ENCODE measurements around the gene NKAIN2.

Gene NKAIN2

DNA sequence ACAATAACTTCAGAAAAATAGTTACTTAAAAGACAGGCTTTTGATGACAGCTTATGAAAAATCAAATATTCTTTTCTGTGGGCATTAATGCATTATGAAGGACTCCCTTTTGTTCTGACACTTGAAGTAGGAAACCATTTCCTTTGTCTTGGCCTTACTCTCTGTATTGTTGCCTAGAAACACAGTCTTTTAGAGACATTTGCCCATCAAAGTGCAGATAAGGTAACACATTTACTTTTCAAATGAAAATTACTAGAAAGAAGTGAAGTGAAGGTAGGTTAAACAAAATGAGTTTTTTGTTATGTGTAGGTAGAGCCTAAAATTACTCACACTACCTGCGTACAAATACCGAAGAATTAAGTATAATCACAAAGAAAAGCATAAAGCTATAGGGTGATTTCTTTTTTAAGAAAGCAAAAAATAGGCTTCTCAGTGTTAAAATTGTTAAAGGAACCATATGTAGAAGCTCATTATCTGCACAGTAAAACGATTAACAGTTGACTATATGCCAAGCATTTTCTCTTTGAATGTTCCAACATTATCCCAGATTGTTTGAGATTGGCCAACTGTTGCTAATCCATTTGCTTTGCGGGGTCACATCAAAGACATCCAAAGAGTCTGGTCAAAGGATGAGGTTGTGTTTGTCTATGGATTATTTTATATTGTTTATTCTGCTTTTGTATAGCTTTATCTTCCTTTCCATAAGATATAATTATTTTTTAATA is 616.6 kb downstream of the NKAIN2 start:
- Histone ChIP-seq H3K4me1 (no peaks in the 10 kb centered on the region), H3K4me3 (no peak overlapping the region), H3K27me3 (no peaks in the 10 kb centered on the region), H3K9me3 (no peaks in the 10 kb centered on the region), H3K27ac (no peak overlapping the region), H3K36me3 (no peaks in the 10 kb centered on the region)
- TF ChIP-seq, protein P1, sequence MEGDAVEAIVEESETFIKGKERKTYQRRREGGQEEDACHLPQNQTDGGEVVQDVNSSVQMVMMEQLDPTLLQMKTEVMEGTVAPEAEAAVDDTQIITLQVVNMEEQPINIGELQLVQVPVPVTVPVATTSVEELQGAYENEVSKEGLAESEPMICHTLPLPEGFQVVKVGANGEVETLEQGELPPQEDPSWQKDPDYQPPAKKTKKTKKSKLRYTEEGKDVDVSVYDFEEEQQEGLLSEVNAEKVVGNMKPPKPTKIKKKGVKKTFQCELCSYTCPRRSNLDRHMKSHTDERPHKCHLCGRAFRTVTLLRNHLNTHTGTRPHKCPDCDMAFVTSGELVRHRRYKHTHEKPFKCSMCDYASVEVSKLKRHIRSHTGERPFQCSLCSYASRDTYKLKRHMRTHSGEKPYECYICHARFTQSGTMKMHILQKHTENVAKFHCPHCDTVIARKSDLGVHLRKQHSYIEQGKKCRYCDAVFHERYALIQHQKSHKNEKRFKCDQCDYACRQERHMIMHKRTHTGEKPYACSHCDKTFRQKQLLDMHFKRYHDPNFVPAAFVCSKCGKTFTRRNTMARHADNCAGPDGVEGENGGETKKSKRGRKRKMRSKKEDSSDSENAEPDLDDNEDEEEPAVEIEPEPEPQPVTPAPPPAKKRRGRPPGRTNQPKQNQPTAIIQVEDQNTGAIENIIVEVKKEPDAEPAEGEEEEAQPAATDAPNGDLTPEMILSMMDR (IDR thresholded peaks at IDR 0.05): no peak
- DNase-seq: no peak
- intact Hi-C loops (cut with DNase I; ENCODE audit: low total_unique reads): no loop called here

DNA sequence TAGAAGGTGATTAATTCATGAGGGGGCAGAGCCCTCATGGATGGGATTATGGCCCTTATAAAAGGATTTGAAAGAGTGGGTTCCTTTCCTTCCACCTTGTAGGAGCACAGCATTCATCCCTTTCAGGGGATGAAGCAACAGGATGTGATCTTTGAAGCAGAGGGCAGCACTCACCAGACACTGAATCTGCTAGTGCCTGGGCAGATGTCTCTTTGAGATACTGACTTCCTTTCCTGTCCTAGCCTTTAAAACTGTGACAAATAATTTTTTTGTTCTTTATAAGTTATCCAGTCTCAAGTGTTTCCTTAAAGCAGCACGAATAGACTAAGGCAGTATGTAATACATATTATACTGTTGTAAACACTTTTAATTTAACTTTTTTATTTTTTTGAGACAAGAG is 620.0 kb downstream of the NKAIN2 start:
- H3K36me3 ChIP-seq: no peaks in the 10 kb centered on the region
- no peaks in the 10 kb centered on the region for H3K9me3 ChIP-seq
- no peak overlapping the region for H3K27ac ChIP-seq
- DNase-seq: no peak
- no peaks in the 10 kb centered on the region for H3K4me1 ChIP-seq
- H3K27me3 ChIP-seq: no peaks in the 10 kb centered on the region
- intact Hi-C loops (cut with DNase I; ENCODE audit: low total_unique reads): no loop called here
- H3K4me3 ChIP-seq: no peak overlapping the region
- TF ChIP-seq, protein P1 (IDR thresholded peaks at IDR 0.05): no peak

DNA sequence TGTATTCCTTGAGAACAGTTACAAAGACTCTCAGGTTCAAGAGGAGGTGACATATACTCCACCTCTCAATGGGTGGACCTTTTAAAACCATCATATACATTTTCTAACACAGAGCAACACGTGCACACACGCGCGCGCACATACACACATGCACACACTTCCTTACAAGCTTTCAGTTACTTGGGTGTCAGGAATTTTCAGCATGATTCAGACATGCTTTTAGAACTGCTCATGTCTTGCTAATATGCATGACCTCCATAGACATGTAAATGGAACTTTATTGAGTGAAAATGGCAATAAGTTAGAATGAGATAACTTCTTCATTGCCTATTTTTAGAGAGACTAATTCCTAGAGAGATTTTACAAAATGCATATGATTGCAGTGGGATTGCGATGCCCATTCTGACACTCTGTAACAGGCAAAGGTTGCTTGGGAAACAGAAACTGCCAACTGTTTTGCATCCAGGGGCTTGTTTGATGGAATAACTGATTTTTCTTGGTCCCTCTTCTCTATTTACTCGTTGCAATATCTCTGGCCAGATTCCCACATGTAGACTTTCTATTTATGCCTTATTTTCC is 627.2 kb downstream of the NKAIN2 start:
- intact Hi-C loops (cut with DNase I; ENCODE audit: low total_unique reads): no loop called here
- Histone ChIP-seq H3K9me3 (no peaks in the 10 kb centered on the region), H3K36me3 (no peaks in the 10 kb centered on the region), H3K27ac (no peak overlapping the region), H3K27me3 (no peaks in the 10 kb centered on the region), H3K4me1 (no peaks in the 10 kb centered on the region), H3K4me3 (no peak overlapping the region)
- TF ChIP-seq, protein P1 (IDR thresholded peaks at IDR 0.05): no peak
- DNase-seq: no peak

- Histone ChIP-seq H3K27ac (no peak overlapping the region), H3K4me3 (no peak overlapping the region), H3K4me1 (no peaks in the 10 kb centered on the region), H3K27me3 (no peaks in the 10 kb centered on the region), H3K36me3 (no peaks in the 10 kb centered on the region), H3K9me3 (no peaks in the 10 kb centered on the region)
- TF ChIP-seq, protein P1 (IDR thresholded peaks at IDR 0.05): no peak
- intact Hi-C loops (cut with DNase I; ENCODE audit: low total_unique reads): no loop called here
- DNase-seq: no peak
Observed at GRCh38 chr6:124432620-124433019, 629.0 kb downstream of the NKAIN2 start.

- no peaks in the 10 kb centered on the region for H3K36me3 ChIP-seq
- intact Hi-C loops (cut with DNase I; ENCODE audit: low total_unique reads): no loop called here
- H3K27ac ChIP-seq: no peak overlapping the region
- H3K9me3 ChIP-seq: no peaks in the 10 kb centered on the region
- H3K27me3 ChIP-seq: no peaks in the 10 kb centered on the region
- H3K4me1 ChIP-seq: no peaks in the 10 kb centered on the region
- no peak overlapping the region for H3K4me3 ChIP-seq
- no peak for DNase-seq
- TF ChIP-seq, protein P1 (IDR thresholded peaks at IDR 0.05): no peak
Observed at GRCh38 chr6:124433387-124434160, 629.9 kb downstream of the NKAIN2 start.

All from tibial artery (tissue), 4 donors.